Panc1 (cell line): ENCODE data around the gene NSUN6.

ENCODE experiments used
- CTCF ChIP-seq: fragments of 450-650 bp; IDR thresholded peaks from 2 replicates; pipeline ENCODE4 v1.5.1; 2017; ENCODE audit warnings: mild to moderate bottlenecking
- POLR2AphosphoS5 ChIP-seq: IDR thresholded peaks from 2 replicates; pipeline ENCODE4 v1.6.1; 2012; ENCODE audit warnings: mild to moderate bottlenecking, low read depth, low read length, moderate library complexity
- REST ChIP-seq, 2 experiments: IDR thresholded peaks; 2 replicates each; pipeline ENCODE4 v1.6.1; 2011 to 2012; ENCODE audit warnings: low read depth in 2 of 2, control low read depth in 1 of 2, low read length in 1 of 2, mild to moderate bottlenecking in 1 of 2, moderate library complexity in 1 of 2; ENCODE audit not compliant: insufficient read depth in 1 of 2
- SIN3A ChIP-seq: IDR thresholded peaks from 2 replicates; pipeline ENCODE4 v1.6.1; 2012; ENCODE audit warnings: low read depth, mild to moderate bottlenecking, low read length, moderate library complexity, borderline replicate concordance; ENCODE audit not compliant: insufficient read depth

DNA sequence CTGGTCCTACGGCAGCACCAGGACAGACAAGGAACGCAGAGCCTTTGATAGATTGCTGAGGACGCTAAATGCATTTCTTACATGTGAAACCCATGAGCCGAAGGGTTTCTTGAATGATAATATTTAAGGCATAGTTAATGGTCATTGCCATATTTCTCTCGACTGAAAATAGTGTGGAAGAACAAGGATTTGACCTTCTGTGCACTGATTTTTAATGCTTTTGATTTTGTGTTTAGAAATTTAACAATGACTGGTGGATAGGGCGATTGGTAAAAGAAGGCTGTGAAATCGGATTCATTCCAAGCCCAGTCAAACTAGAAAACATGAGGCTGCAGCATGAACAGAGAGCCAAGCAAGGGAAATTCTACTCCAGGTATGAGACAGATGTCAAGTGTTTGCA is 150.8 kb downstream of the NSUN6 start:
- TF ChIP-seq CTCF (no peak), REST (IDR thresholded peaks at IDR 0.05; ENCODE audit: insufficient read depth in 1 of 2, low read depth in 2 of 2, low read length in 1 of 2) (no peak), POLR2AphosphoS5 (no peak), SIN3A (no peak)
